H1 (cell line): Measurements from ENCODE around the gene NEURL1. TPM values are rescaled to one million over a fixed set of nuclear protein-coding genes. Genes with fewer than 3 reads are reported as not detected.

Experiments used
- CTCF ChIA-PET: fragments of 300-600 bp; sonication (Branson Sonifier 250); formaldehyde crosslinking; loops from one replicate; lab custom pipeline; 2021; ENCODE audit not compliant: partially characterized antibody; lab: Charles Lee
- POLR2A ChIA-PET: fragments of 300-600 bp; sonication (Branson Sonifier 250); formaldehyde crosslinking; loops from one replicate; lab custom pipeline; 2021; ENCODE audit warnings: inconsistent platforms; ENCODE audit not compliant: partially characterized antibody; lab: Charles Lee
- DNase-seq, 2 experiments: peaks; one replicate each; pipeline versions ENCODE4 v3.0.0 to v3.0.0-alpha.2; 2010 to 2022; ENCODE audit warnings: low spot score in 2 of 2, low read depth in 1 of 2, mixed read lengths in 1 of 2
- FAIRE-seq: peaks from 2 replicates; lab custom pipeline; 2011; peaks lifted over from hg19 to GRCh38; lab: Jason Lieb, UNC
- H2AFZ ChIP-seq: 2 replicates; pipeline ENCODE4 v1.8.1; 2012; ENCODE audit warnings: low read length, inconsistent platforms
- H2AK5ac ChIP-seq: 2 replicates; pipeline ENCODE4 v1.6.1; 2013; ENCODE audit warnings: low read depth, low read length
- H2BK120ac ChIP-seq: replicated peaks from 2 replicates; pipeline ENCODE3; 2013; ENCODE audit warnings: low read depth, low read length, inconsistent platforms
- H2BK12ac ChIP-seq: 2 replicates; pipeline ENCODE4 v1.6.1; 2013; ENCODE audit warnings: low read depth, low read length
- H2BK15ac ChIP-seq: 2 replicates; pipeline ENCODE4 v1.6.1; 2013; ENCODE audit warnings: low read length
- H2BK20ac ChIP-seq: 2 replicates; pipeline ENCODE4 v1.6.1; 2013; ENCODE audit warnings: low read length
- H2BK5ac ChIP-seq: 2 replicates; pipeline ENCODE4 v1.6.1; 2013; ENCODE audit warnings: low read depth, low read length
- H3K14ac ChIP-seq: 2 replicates; pipeline ENCODE4 v1.6.1; 2013; ENCODE audit warnings: inconsistent platforms; ENCODE audit not compliant: insufficient read length
- H3K18ac ChIP-seq: 2 replicates; pipeline ENCODE4 v1.6.1; 2013; ENCODE audit warnings: low read length; ENCODE audit errors: extremely low read depth
- H3K23ac ChIP-seq: 2 replicates; pipeline ENCODE4 v1.6.1; 2013; ENCODE audit warnings: inconsistent platforms; ENCODE audit not compliant: insufficient read length
- H3K23me2 ChIP-seq: 2 replicates; pipeline ENCODE4 v1.6.1; 2013; ENCODE audit warnings: low read depth, low read length
- H3K27ac ChIP-seq: 2 replicates; pipeline ENCODE4 v1.6.1; 2011; ENCODE audit warnings: low read depth, low read length, inconsistent platforms
- H3K27me3 ChIP-seq, 4 experiments: replicated peaks in 1 of 4; 1 replicate in 1 of 4; 2 replicates in 3 of 4; pipeline versions ENCODE4 v1.6.1 to v1.8.1; 2011 to 2013; ENCODE audit warnings: low read length in 3 of 4, mild to moderate bottlenecking in 3 of 4, inconsistent platforms in 2 of 4, mixed read lengths in 2 of 4, moderate library complexity in 1 of 4; ENCODE audit not compliant: control insufficient read depth in 3 of 4, insufficient read depth in 3 of 4; ENCODE audit errors: extremely low read depth in 1 of 4
- H3K36me3 ChIP-seq, 4 experiments: 2 replicates each; pipeline versions ENCODE4 v1.6.1 to v1.8.1; 2011 to 2013; ENCODE audit warnings: mild to moderate bottlenecking in 4 of 4, low read length in 3 of 4, moderate library complexity in 2 of 4, control low read depth in 1 of 4, inconsistent platforms in 1 of 4; ENCODE audit not compliant: insufficient read depth in 4 of 4, control insufficient read depth in 2 of 4
- H3K4ac ChIP-seq: replicated peaks from 2 replicates; pipeline ENCODE3; 2013; ENCODE audit warnings: low read length, low read depth, mixed read lengths, inconsistent platforms; ENCODE audit not compliant: insufficient read length
- H3K4me1 ChIP-seq, 4 experiments: replicated peaks in 1 of 4; 1 replicate in 1 of 4; 2 replicates in 3 of 4; pipeline versions ENCODE4 v1.6.1 to v1.8.1; 2011 to 2013; ENCODE audit warnings: low read length in 3 of 4, inconsistent platforms in 2 of 4, mixed read lengths in 1 of 4; ENCODE audit not compliant: insufficient read depth in 4 of 4, control insufficient read depth in 3 of 4
- H3K4me2 ChIP-seq, 2 experiments: 2 replicates each; pipeline versions ENCODE4 v1.6.1 to v1.8.1; 2011 to 2013; ENCODE audit warnings: low read depth in 2 of 2, low read length in 2 of 2, control low read depth in 1 of 2, inconsistent platforms in 1 of 2, mild to moderate bottlenecking in 1 of 2; ENCODE audit not compliant: insufficient read depth in 1 of 2
- H3K4me3 ChIP-seq, 4 experiments: fragments of 200-600, 300-600 bp in 1 of 4; sonication (generic), shearing (Covaris generic), sonication (Bioruptor Twin) in 1 of 4; 2 replicates each; pipeline versions ENCODE4 v1.5.1 to v1.8.1; 2011 to 2016; ENCODE audit warnings: low read length in 4 of 4, low read depth in 3 of 4, control low read depth in 2 of 4, inconsistent platforms in 2 of 4, mild to moderate bottlenecking in 2 of 4, mixed read lengths in 1 of 4, moderate library complexity in 1 of 4; ENCODE audit not compliant: insufficient read depth in 2 of 4; ENCODE audit errors: extremely low read depth in 1 of 4
- H3K56ac ChIP-seq: replicated peaks from 2 replicates; pipeline ENCODE3; 2013; ENCODE audit warnings: low read depth, mild to moderate bottlenecking, mixed read lengths, low read length, inconsistent platforms; ENCODE audit not compliant: insufficient read length
- H3K79me1 ChIP-seq: 2 replicates; pipeline ENCODE4 v1.6.1; 2013; ENCODE audit warnings: low read depth, low read length, control low read depth
- H3K79me2 ChIP-seq, 2 experiments: 2 replicates each; pipeline versions ENCODE4 v1.6.1 to v1.8.1; 2012 to 2013; ENCODE audit warnings: low read length in 2 of 2, mild to moderate bottlenecking in 2 of 2, inconsistent platforms in 1 of 2; ENCODE audit not compliant: insufficient read depth in 2 of 2, control insufficient read depth in 1 of 2
- H3K9ac ChIP-seq, 4 experiments: replicated peaks in 1 of 4; 1 replicate in 1 of 4; 2 replicates in 3 of 4; pipeline versions ENCODE4 v1.6.1 to v1.8.1; 2011 to 2013; ENCODE audit warnings: low read depth in 3 of 4, low read length in 3 of 4, control low read depth in 2 of 4, mild to moderate bottlenecking in 2 of 4, moderate library complexity in 2 of 4, inconsistent platforms in 1 of 4; ENCODE audit errors: extremely low read depth in 1 of 4
- H3K9me3 ChIP-seq, 2 experiments: 2 replicates each; pipeline versions ENCODE4 v1.6.1 to v1.8.1; 2012 to 2013; ENCODE audit warnings: mild to moderate bottlenecking in 2 of 2, moderate library complexity in 2 of 2, control low read depth in 1 of 2, inconsistent platforms in 1 of 2, low read depth in 1 of 2, low read length in 1 of 2, mixed read lengths in 1 of 2; ENCODE audit not compliant: insufficient read depth in 2 of 2
- H4K20me1 ChIP-seq, 2 experiments: replicated peaks in 1 of 2; 2 replicates each; pipeline versions ENCODE3 to v1.8.1; 2011 to 2013; ENCODE audit warnings: inconsistent platforms in 2 of 2, low read length in 2 of 2, mild to moderate bottlenecking in 1 of 2; ENCODE audit not compliant: insufficient read depth in 2 of 2, control insufficient read depth in 1 of 2
- H4K5ac ChIP-seq: 2 replicates; pipeline ENCODE4 v1.6.1; 2013; ENCODE audit warnings: low read length, low read depth, mixed read lengths, inconsistent platforms; ENCODE audit not compliant: insufficient read length
- H4K8ac ChIP-seq: 2 replicates; pipeline ENCODE4 v1.8.0; 2013; ENCODE audit warnings: mild to moderate bottlenecking, moderate library complexity, low read length, inconsistent platforms; ENCODE audit not compliant: insufficient read depth; ENCODE audit errors: extremely low read depth
- H4K91ac ChIP-seq: replicated peaks from 2 replicates; pipeline ENCODE3; 2013; ENCODE audit warnings: low read length, mixed read lengths, inconsistent platforms; ENCODE audit not compliant: insufficient read length
- CBX5 ChIP-seq: fragments of 300-800, 300-1000 bp; sonication (generic); IDR thresholded peaks from 2 replicates; pipeline ENCODE4 v1.7.1; 2016; ENCODE audit warnings: antibody characterized with exemption, low read length, low read depth
- NANOG ChIP-seq: IDR thresholded peaks from 2 replicates; pipeline ENCODE4 v1.6.1; 2011; ENCODE audit warnings: low read length, low read depth, mild to moderate bottlenecking, inconsistent platforms; ENCODE audit not compliant: insufficient read depth, poor library complexity, severe bottlenecking
- SIX5 ChIP-seq: IDR thresholded peaks from 2 replicates; pipeline ENCODE4 v1.6.1; 2011; ENCODE audit warnings: mild to moderate bottlenecking, low read depth, low read length
- SP2 ChIP-seq: IDR thresholded peaks from 2 replicates; pipeline ENCODE4 v1.6.1; 2012; ENCODE audit warnings: mild to moderate bottlenecking, low read length, inconsistent platforms
- ZNF274 ChIP-seq: IDR thresholded peaks from 2 replicates; pipeline ENCODE4 v1.7.0; 2012; ENCODE audit warnings: low read length, borderline replicate concordance; ENCODE audit errors: extremely low read depth
- WGBS, 2 experiments: shearing (Covaris generic) in 1 of 2; methylation state at CpG; one replicate each; pipeline versions ENCODE4 v1.1.6 to v1.1.7; 2013 to 2015; ENCODE audit warnings: low lambda C conversion rate in 2 of 2, mixed read lengths in 2 of 2, inconsistent platforms in 1 of 2, low coverage in 1 of 2, missing lambda C conversion rate in 1 of 2; ENCODE audit not compliant: insufficient replicate concordance in 2 of 2, insufficient coverage in 1 of 2, insufficient read length in 1 of 2; ENCODE audit errors: extremely low coverage in 1 of 2, missing lambda C conversion rate in 1 of 2; 5-methylcytosine and 5-hydroxymethylcytosine counted together
- polyA plus RNA-seq, 7 experiments: library from polyadenylated mRNA; depleted of rRNA in 3 of 7; stranded (reverse) in 5 of 7; unstranded in 2 of 7; fragments of >200 nt in 5 of 7; fragments of 200-250 nt in 2 of 7; gene quantifications; 1 replicate in 5 of 7; 2 replicates in 1 of 7; 4 replicates in 1 of 7; pipeline versions ENCODE4 v1.2.1 to v1.2.3, GENCODE V29; 2011 to 2013; ENCODE audit warnings: missing spikeins in 2 of 7, mixed read lengths in 2 of 7
- total RNA-seq: library from RNA; stranded (reverse); fragmentation: NEBNext Ultra II Directional; extraction: Animal tissue kit (Norgen Biotek cat#: 25700); gene quantifications from 2 replicates; pipeline ENCODE4 v1.2.1, GENCODE V29; 2021

NEURL1 gene
- total and polyA plus RNA-seq, 2 of the 8 experiments (the other 6 are each of a cell fraction or from before 2014, with no cell fraction given) = 0.54 to 0.58 TPM

- CTCF ChIA-PET = interaction anchor here (0.9 to 19.1 kb wide), 15 partner anchors 8 to 175 kb away, joined by 3 to 448 read pairs (median 5); no protein-coding TSS in a partner anchor
- Histone ChIP-seq H2BK120ac (no peak overlapping the region), H2BK12ac (0 out of 2 replicates have a peak overlapping the region, but pooled peaks have one; percentile 39), H4K91ac (no peak overlapping the region), H2AFZ (no peak overlapping the region), H3K23ac (no peak overlapping the region), H3K9ac (no peak overlapping the region), H2BK5ac (no peak overlapping the region), H3K4ac (no peak overlapping the region), H3K4me2 (no peak overlapping the region), H4K5ac (no peak overlapping the region), H3K23me2 (no peaks in the 10 kb centered on the region), H2BK15ac (no peak overlapping the region), H3K36me3 (no peaks in the 10 kb centered on the region), H3K18ac (no peak overlapping the region), H2BK20ac (no peak overlapping the region), H3K9me3 (0 out of 4 replicates have a peak, but pooled peaks cover 0 to 2% of the 10 kb centered on the region in 2 experiments), H3K14ac (no peak overlapping the region), H3K4me1 (peaks cover 0 to 2% (median 0%) of the 10 kb centered on the region in 4 experiments; a peak in 1 of 7 replicates), H4K20me1 (no peaks in the 10 kb centered on the region), H3K27me3 (no peaks in the 10 kb centered on the region; a peak in 2 of 7 replicates), H4K8ac (no peak overlapping the region; the same call in 1 of the 2 replicates), H3K27ac (no peak overlapping the region), H3K79me2 (no peaks in the 10 kb centered on the region), H3K4me3 (no peak overlapping the region), H3K79me1 (no peaks in the 10 kb centered on the region), H2AK5ac (no peak overlapping the region), H3K56ac (no peak overlapping the region)
- DNase-seq (no peak), FAIRE-seq (no peak)
- 71% methylated on average over 5 of the region's 6 CpGs; no CpG with 5 or more reads in 1 of the 2 experiments for WGBS, 2 experiments
- TF ChIP-seq NANOG (no peak), CBX5 (no peak), SP2 (no peak), ZNF274 (no peak), SIX5 (no peak)
- POLR2A ChIA-PET = interaction anchor here (1.1 kb wide), 1 partner anchor 84 kb away, joined by 3 read pairs; no protein-coding TSS in a partner anchor
Measured at GRCh38 chr10:103590744-103591291, 97.3 kb downstream of the NEURL1 start.
